Common myeloid progenitor, CD34-positive (primary cell): ENCODE results near the gene KHDRBS2.

Source experiments
- CTCF ChIA-PET: fragments of 350-600 bp; sonication (Branson Sonifier 250); formaldehyde crosslinking; loops from one replicate; lab custom pipeline; 2021; ENCODE audit warnings: antibody characterized with exemption; lab: Charles Lee
- POLR2A ChIA-PET: fragments of 350-600 bp; sonication (Branson Sonifier 250); formaldehyde crosslinking; loops from one replicate; lab custom pipeline; 2021; ENCODE audit warnings: antibody characterized with exemption; lab: Charles Lee
- DNase-seq, 3 donors: peaks; one replicate each; pipeline versions ENCODE4 v3.0.0 to v3.0.0-alpha.2; 2013
- H3K27ac ChIP-seq, 2 experiments: 1 replicate in 1 of 2; 2 replicates in 1 of 2; pipeline ENCODE4 v1.7.0; 2013; ENCODE audit warnings: inconsistent platforms in 2 of 2, low read length in 2 of 2, mild to moderate bottlenecking in 2 of 2, low read depth in 1 of 2, moderate library complexity in 1 of 2; ENCODE audit not compliant: severe bottlenecking in 2 of 2, insufficient read depth in 1 of 2, poor library complexity in 1 of 2
- H3K27me3 ChIP-seq, 5 experiments: replicated peaks in 2 of 5; 1 replicate in 3 of 5; 2 replicates in 2 of 5; pipeline versions ENCODE4 v1.6.1 to v1.7.0; 2013; ENCODE audit warnings: low read length in 4 of 5, mild to moderate bottlenecking in 2 of 5, moderate library complexity in 2 of 5, inconsistent platforms in 1 of 5; ENCODE audit not compliant: insufficient read depth in 5 of 5, control insufficient read depth in 4 of 5
- H3K36me3 ChIP-seq, 4 experiments: 1 replicate in 2 of 4; 2 replicates in 2 of 4; pipeline versions ENCODE4 v1.6.1 to v1.7.0; 2013; ENCODE audit warnings: low read length in 3 of 4, control low read depth in 1 of 4, mild to moderate bottlenecking in 1 of 4; ENCODE audit not compliant: control insufficient read depth in 4 of 4, insufficient read depth in 4 of 4
- H3K4me1 ChIP-seq, 4 experiments: 1 replicate in 3 of 4; 2 replicates in 1 of 4; pipeline versions ENCODE4 v1.6.1 to v1.7.1; 2013; ENCODE audit warnings: low read length in 3 of 4, mild to moderate bottlenecking in 3 of 4, control low read depth in 1 of 4, inconsistent platforms in 1 of 4, moderate library complexity in 1 of 4; ENCODE audit not compliant: control insufficient read depth in 4 of 4, insufficient read depth in 4 of 4; ENCODE audit errors: control extremely low read depth in 1 of 4
- H3K4me3 ChIP-seq, 7 experiments: 1 replicate in 4 of 7; 2 replicates in 3 of 7; pipeline versions ENCODE4 v1.5.1 to v1.7.0; 2013; ENCODE audit warnings: mild to moderate bottlenecking in 7 of 7, low read length in 6 of 7, moderate library complexity in 6 of 7, inconsistent platforms in 2 of 7, low read depth in 2 of 7, control low read depth in 1 of 7; ENCODE audit not compliant: insufficient read depth in 4 of 7, control insufficient read depth in 1 of 7; ENCODE audit errors: extremely low read depth in 1 of 7
- H3K9me3 ChIP-seq, 5 experiments: 1 replicate in 4 of 5; 2 replicates in 1 of 5; pipeline versions ENCODE4 v1.6.1 to v1.7.1; 2013; ENCODE audit warnings: low read length in 4 of 5, mild to moderate bottlenecking in 2 of 5, inconsistent platforms in 1 of 5, low read depth in 1 of 5, moderate library complexity in 1 of 5; ENCODE audit not compliant: control insufficient read depth in 4 of 5, insufficient read depth in 2 of 5; ENCODE audit errors: control extremely low read depth in 1 of 5
- WGBS: methylation state at CpG from one replicate; pipeline ENCODE4 v1.1.5; 2013; ENCODE audit not compliant: insufficient coverage; 5-methylcytosine and 5-hydroxymethylcytosine counted together

The KHDRBS2 gene

DNA sequence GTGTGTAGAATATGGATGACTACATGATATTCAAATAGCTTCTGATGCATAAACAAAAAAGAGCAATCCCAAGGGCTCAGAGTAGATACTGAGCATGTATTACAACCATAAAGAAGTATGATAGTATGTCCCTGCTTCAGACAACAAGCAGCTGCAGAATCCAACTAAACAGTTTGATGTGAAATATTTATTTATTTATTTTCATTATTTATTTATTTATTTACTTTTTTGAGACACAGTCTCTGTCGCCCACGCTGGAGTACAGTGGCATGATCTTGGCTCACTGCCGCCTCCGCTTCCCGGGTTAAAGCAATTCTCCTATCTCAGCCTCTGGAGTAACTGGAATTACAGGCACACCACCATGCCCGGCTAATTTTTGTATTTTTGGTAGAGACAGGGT, 384.3 kb downstream of the KHDRBS2 start:
- 97% methylated on average over 6 of the region's 6 CpGs for WGBS
- Histone ChIP-seq H3K27me3 (no peaks in the 10 kb centered on the region), H3K27ac (no peak overlapping the region), H3K36me3 (no peaks in the 10 kb centered on the region), H3K9me3 (no peaks in the 10 kb centered on the region), H3K4me1 (no peaks in the 10 kb centered on the region), H3K4me3 (no peak overlapping the region)
- POLR2A ChIA-PET, result no interaction called here
- CTCF ChIA-PET, result no interaction called here
- no peak for DNase-seq

DNA sequence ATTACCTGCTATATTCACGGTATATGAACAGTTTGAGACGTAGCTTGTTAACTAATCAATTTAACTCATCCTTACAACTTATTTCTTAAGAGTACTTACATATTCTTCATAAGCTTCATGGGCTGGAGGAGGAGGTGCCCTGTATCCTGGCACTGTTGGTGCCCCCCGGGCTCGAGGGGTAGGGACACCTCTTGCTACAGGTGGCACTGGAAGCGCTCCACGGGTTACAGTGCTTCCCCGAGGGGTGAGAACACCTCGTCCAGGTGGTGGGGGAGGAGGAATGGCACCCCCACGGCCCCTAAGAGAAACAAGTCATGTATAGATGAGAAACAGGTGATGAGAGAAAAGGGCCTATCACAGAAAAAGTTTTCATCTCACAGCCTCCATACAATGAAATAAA, 391.5 kb downstream of the KHDRBS2 start:
- no peaks in the 10 kb centered on the region for H3K27me3 ChIP-seq
- no peaks in the 10 kb centered on the region for H3K9me3 ChIP-seq
- H3K4me3 ChIP-seq, result no peak overlapping the region
- H3K36me3 ChIP-seq, result peaks cover 0 to 3% (median 0%) of the 10 kb centered on the region in 4 experiments
- WGBS, result 98% methylated on average over 7 of the region's 9 CpGs
- DNase-seq, result no peak
- POLR2A ChIA-PET, result no interaction called here
- no peak overlapping the region for H3K27ac ChIP-seq
- CTCF ChIA-PET, result no interaction called here
- H3K4me1 ChIP-seq, result no peaks in the 10 kb centered on the region

DNA sequence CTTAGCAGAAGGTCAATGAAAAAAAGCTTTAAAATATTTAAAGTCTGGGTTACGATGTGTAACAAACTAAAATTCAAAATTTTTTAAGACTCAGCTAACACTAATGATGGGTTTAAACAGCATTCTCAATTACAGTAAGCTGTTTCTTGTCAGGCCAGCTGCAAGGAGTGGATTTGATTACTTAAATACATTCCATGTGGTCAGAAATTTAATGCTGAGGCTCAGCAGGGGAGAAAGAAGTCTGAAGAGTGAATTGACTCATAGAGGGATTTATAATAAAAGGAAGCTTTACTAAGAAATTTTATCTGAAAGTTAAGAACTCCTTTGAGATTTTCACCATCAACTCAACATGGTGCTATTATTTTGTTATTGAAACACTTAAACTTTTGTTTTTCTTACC, 398.6 kb downstream of the KHDRBS2 start:
- POLR2A ChIA-PET, result no interaction called here
- WGBS, result no CpG with 5 or more reads among the region's 1 CpG
- H3K4me1 ChIP-seq, result peaks cover 0 to 8% (median 2%) of the 10 kb centered on the region in 4 experiments
- H3K4me3 ChIP-seq, result no peak overlapping the region
- H3K27me3 ChIP-seq, result no peaks in the 10 kb centered on the region
- DNase-seq, result no peak
- no peaks in the 10 kb centered on the region for H3K36me3 ChIP-seq
- no peaks in the 10 kb centered on the region for H3K9me3 ChIP-seq
- H3K27ac ChIP-seq, result no peak overlapping the region
- CTCF ChIA-PET, result interaction anchor here (0.8 to 1.8 kb wide), 4 partner anchors 9 to 78 kb away, joined by 3 to 6 read pairs (median 3); no protein-coding TSS in a partner anchor

DNA sequence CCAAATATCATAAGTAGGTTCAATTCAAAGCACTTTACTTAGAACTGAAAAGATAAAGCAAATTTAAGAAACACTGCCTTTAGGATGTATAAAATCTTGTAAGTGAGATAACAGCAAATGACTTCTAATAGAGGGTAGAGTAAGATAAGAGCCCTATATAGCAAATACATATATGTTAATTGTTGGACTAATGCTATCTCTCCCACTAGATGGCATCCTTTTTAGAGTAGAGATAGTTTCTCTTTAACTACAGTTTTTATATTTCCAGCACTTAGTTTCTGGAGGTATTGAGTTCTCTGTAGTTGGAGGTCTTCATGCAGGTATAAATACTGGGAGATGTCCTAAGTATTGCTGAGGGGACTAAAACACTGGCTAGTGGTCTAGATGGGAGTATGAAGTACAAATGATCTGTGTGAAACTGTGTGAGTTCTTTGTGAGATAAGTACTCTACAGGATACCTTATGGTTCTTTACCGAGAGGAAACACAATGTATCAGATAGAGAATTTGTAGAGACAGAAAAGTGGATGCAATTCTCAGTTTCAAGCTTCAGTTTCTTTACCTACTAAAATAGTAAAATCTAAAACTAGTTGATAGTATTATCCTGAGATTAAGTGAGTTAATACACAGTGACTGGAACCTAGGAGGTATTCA, 399.3 kb downstream of the KHDRBS2 start:
- ChIA-PET POLR2A (no interaction called here), CTCF (interaction anchor here (1.1 to 1.8 kb wide), 3 partner anchors 8 to 77 kb away, joined by 3 to 6 read pairs (median 3); no protein-coding TSS in a partner anchor)
- peak; percentile 15 to 44 (median 40) for DNase-seq

DNA sequence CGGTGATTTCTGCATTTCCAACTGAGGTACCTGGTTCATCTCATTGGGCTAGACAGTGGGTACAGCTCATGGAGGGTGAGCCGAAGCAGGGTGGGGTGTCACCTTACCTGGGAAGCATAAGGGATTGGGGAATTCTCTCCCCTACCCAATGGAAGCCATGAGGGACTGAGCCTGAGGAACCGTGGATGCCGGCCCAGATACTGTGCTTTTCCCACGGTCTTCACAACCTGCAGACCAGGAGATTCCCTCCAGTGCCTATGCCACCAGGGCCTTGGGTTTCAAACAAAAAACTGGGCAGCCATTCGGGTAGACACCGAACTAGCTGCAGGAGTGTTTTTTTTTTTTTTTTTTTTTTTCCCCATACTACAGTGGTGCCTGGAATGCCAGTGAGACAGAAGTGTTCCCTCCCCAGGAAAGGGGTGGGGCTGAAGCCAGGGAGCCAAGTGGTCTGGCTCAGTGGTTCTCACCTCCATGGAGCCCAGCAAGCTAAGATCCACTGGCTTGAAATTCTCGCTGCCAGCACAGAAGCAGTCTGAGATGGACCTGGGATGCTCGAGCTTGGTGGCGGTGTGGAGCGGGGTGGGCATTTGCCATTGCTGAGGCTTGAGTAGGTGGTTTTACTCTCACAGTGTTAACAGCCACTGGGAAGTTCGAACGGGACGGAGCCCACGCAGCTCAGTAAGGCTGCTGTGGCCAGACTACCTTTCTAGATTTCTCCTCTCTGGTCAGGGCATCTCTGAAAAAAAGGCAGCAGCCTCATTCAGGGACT, 416.2 kb downstream of the KHDRBS2 start:
- Histone ChIP-seq H3K27me3 (no peaks in the 10 kb centered on the region), H3K36me3 (peaks cover 0 to 7% (median 0%) of the 10 kb centered on the region in 4 experiments), H3K9me3 (peaks cover 0 to 10% (median 3%) of the 10 kb centered on the region in 5 experiments), H3K4me3 (no peak overlapping the region), H3K4me1 (no peaks in the 10 kb centered on the region), H3K27ac (no peak overlapping the region)
- POLR2A ChIA-PET, result no interaction called here
- DNase-seq, result no peak
- WGBS, result 85% methylated on average over 11 of the region's 15 CpGs
- CTCF ChIA-PET, result no interaction called here

More for the DNA sequence above, 399.3 kb downstream of the KHDRBS2 start:
- Histone ChIP-seq H3K9me3 (no peaks in the 10 kb centered on the region), H3K36me3 (no peaks in the 10 kb centered on the region), H3K27me3 (no peaks in the 10 kb centered on the region), H3K27ac (no peak overlapping the region), H3K4me1 (peaks cover 0 to 8% (median 2%) of the 10 kb centered on the region in 4 experiments), H3K4me3 (no peak overlapping the region)
- WGBS, result no CpG with 5 or more reads among the region's 1 CpG

DNA sequence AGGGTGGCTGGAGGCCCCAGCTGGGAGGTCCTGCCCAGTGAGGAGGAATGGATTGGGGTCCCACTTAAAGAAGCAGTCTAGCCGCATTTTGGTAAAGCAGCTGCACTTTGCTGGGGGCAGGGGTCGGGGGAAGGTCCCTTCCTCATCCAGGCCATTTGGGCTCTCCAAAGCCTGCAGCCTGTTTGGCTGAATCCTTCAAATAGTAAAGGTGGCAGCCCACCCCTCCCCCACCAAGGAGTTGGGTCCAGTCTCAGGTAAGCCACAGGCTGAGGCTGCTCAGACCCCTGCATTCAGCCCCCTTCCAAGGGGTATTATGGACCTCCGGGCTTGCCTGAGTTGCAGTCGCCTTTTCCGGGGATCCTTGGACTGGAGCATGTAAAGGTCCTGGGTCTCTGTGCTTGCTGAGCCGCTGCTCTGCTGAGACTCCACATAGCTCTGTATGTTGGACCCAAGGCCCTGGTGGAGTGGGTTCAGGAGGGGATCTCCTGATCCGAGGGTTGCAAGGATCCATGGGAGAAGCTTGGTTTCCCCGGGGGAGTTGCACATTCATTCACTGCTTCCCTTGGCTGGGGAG, 417.4 kb downstream of the KHDRBS2 start:
- WGBS, result 95% methylated on average over 6 of the region's 8 CpGs
- DNase-seq, result no peak
- H3K4me3 ChIP-seq, result no peak overlapping the region
- H3K27me3 ChIP-seq, result no peaks in the 10 kb centered on the region
- H3K9me3 ChIP-seq, result peaks cover 0 to 21% (median 5%) of the 10 kb centered on the region in 5 experiments
- peaks cover 0 to 9% (median 0%) of the 10 kb centered on the region in 4 experiments for H3K36me3 ChIP-seq
- ChIA-PET CTCF (no interaction called here), POLR2A (no interaction called here)
- no peaks in the 10 kb centered on the region for H3K4me1 ChIP-seq
- H3K27ac ChIP-seq, result no peak overlapping the region

DNA sequence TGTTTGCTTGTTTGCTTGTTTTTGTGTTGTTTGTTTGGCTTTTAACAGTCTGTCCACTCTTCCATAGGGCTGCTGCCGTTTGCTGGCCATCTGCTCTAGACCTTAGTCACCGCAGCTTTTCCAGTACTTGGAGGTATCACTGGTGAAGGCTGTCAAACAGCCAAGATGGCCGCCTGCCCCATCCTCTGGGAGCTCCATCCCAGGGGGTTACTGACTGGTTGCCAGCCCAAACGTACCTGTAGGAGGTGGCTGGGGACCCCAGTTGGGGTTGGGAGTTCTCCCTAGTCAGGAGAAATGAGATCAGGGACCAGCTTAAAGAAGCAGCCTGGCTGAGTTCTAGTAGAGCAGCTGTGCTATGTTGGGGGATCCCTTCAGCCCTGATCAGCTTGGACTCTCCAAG, 418.4 kb downstream of the KHDRBS2 start:
- no peak for DNase-seq
- 100% methylated on average over 4 of the region's 4 CpGs for WGBS
- Histone ChIP-seq H3K4me3 (no peak overlapping the region), H3K9me3 (peaks cover 0 to 22% (median 5%) of the 10 kb centered on the region in 5 experiments), H3K27me3 (no peaks in the 10 kb centered on the region), H3K36me3 (peaks cover 0 to 9% (median 0%) of the 10 kb centered on the region in 4 experiments), H3K27ac (no peak overlapping the region), H3K4me1 (no peaks in the 10 kb centered on the region)
- CTCF ChIA-PET, result no interaction called here
- POLR2A ChIA-PET, result no interaction called here
